Ascending aorta (tissue), 2 donors: Measurements from ENCODE around the gene ZPLD1. TPM values are rescaled to one million over a fixed set of nuclear protein-coding genes. Genes with fewer than 3 reads are reported as not detected.

Experiments
- DNase-seq, 2 donors: peaks; one replicate each; pipeline ENCODE4 v3.0.0-alpha.2; 2019; ENCODE audit warnings: low spot score in 2 of 2
- H3K27ac ChIP-seq, 2 donors: fragments of 200-600 bp; sonication (generic); one replicate each; pipeline ENCODE4 v1.5.1; 2016 to 2017; ENCODE audit warnings: mild to moderate bottlenecking in 1 of 2
- H3K27me3 ChIP-seq: fragments of 200-600 bp; sonication (generic); one replicate; pipeline ENCODE4 v1.5.1; 2017
- H3K36me3 ChIP-seq, 2 donors: fragments of 200-600 bp; sonication (generic); one replicate each; pipeline ENCODE4 v1.5.1; 2016
- H3K4me1 ChIP-seq, 2 donors: fragments of 200-600 bp; sonication (generic); one replicate each; pipeline ENCODE4 v1.5.1; 2016 to 2017; ENCODE audit warnings: mild to moderate bottlenecking in 1 of 2
- H3K4me3 ChIP-seq, 2 donors: fragments of 200-600 bp; sonication (generic); one replicate each; pipeline ENCODE4 v1.5.1; 2016 to 2017; ENCODE audit warnings: mild to moderate bottlenecking in 1 of 2
- H3K9me3 ChIP-seq, 2 donors: fragments of 200-600 bp; sonication (generic); one replicate each; pipeline ENCODE4 v1.5.1; 2016
- intact Hi-C: fragments of 100-400 bp; cut with DNase I; formaldehyde crosslinking; loops from one replicate; pipeline ENCODE4 v1.15.1; 2023
- total RNA-seq: library from RNA; depleted of rRNA; stranded (reverse); fragments of >200 nt; gene quantifications from one replicate; pipeline ENCODE4 v1.1.0, GENCODE V29; 2016
- TF ChIP-seq, protein P1 (sequence below), 3 experiments: fragments of 200-600 bp in 2 of 3; fragments of 450-650 bp in 1 of 3; sonication (generic) in 2 of 3; IDR thresholded peaks; one replicate each; pipeline ENCODE4 v1.5.1; 2016 to 2019; ENCODE audit warnings: antibody characterized with exemption in 3 of 3, mild to moderate bottlenecking in 1 of 3, moderate library complexity in 1 of 3

ZPLD1 gene
- total RNA-seq, 1 donor from 2014 or later: not detected

- Histone ChIP-seq H3K4me3 (no peak overlapping the region), H3K4me1 (no peaks in the 10 kb centered on the region), H3K9me3 (no peaks in the 10 kb centered on the region), H3K27me3 (no peaks in the 10 kb centered on the region), H3K27ac (no peak overlapping the region), H3K36me3 (no peaks in the 10 kb centered on the region)
- no peak for DNase-seq
- intact Hi-C loops: no loop called here
- TF ChIP-seq, protein P1, sequence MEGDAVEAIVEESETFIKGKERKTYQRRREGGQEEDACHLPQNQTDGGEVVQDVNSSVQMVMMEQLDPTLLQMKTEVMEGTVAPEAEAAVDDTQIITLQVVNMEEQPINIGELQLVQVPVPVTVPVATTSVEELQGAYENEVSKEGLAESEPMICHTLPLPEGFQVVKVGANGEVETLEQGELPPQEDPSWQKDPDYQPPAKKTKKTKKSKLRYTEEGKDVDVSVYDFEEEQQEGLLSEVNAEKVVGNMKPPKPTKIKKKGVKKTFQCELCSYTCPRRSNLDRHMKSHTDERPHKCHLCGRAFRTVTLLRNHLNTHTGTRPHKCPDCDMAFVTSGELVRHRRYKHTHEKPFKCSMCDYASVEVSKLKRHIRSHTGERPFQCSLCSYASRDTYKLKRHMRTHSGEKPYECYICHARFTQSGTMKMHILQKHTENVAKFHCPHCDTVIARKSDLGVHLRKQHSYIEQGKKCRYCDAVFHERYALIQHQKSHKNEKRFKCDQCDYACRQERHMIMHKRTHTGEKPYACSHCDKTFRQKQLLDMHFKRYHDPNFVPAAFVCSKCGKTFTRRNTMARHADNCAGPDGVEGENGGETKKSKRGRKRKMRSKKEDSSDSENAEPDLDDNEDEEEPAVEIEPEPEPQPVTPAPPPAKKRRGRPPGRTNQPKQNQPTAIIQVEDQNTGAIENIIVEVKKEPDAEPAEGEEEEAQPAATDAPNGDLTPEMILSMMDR (IDR thresholded peaks at IDR 0.05): no peak
These were observed 90.8 kb downstream of the ZPLD1 start for GRCh38 chr3:102525624-102526023.

GRCh38 chr3:102526865-102527264 lies 92.0 kb downstream of the ZPLD1 start:
- Histone ChIP-seq H3K27me3 (no peaks in the 10 kb centered on the region), H3K36me3 (no peaks in the 10 kb centered on the region), H3K4me3 (no peak overlapping the region), H3K9me3 (no peaks in the 10 kb centered on the region), H3K27ac (no peak overlapping the region), H3K4me1 (no peaks in the 10 kb centered on the region)
- TF ChIP-seq, protein P1 (IDR thresholded peaks at IDR 0.05): no peak
- intact Hi-C loops: no loop called here
- no peak for DNase-seq

DNA sequence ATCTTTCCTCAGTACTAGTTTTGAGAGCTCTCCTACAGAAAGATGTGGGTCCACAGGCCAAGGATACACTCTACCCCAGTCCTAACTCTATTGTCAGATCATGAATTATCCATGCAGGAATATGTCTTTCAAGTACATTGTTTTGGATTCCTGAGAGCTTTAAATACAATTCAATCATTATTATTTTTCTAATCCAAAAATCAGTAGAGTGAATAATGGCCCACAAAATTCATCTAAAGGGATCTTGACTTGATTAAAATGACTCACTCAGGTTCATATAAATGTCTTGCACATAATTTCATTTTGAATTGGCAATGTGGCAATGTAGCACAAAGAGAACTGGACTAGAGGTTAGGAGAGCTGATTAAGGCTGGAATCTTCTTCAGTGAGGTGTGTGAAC lies 93.9 kb downstream of the ZPLD1 start:
- no peak for DNase-seq
- H3K4me3 ChIP-seq: no peak overlapping the region
- H3K4me1 ChIP-seq: no peaks in the 10 kb centered on the region
- no peak overlapping the region for H3K27ac ChIP-seq
- no peaks in the 10 kb centered on the region for H3K9me3 ChIP-seq
- no peaks in the 10 kb centered on the region for H3K36me3 ChIP-seq
- intact Hi-C loops: no loop called here
- TF ChIP-seq, protein P1 (IDR thresholded peaks at IDR 0.05): no peak
- no peaks in the 10 kb centered on the region for H3K27me3 ChIP-seq
